Mammary epithelial cell (primary cell): Measurements from ENCODE around the gene MAPK1IP1L.

ENCODE experiments used
- EZH2 ChIP-seq: IDR thresholded peaks from 2 replicates; pipeline ENCODE4 v1.6.1; 2012; ENCODE audit warnings: low read length, inconsistent platforms, borderline replicate concordance
- TF ChIP-seq, protein P1 (sequence below), 2 donors: IDR thresholded peaks in 1 of 2; conservative IDR thresholded peaks in 1 of 2; 2 replicates each; pipeline ENCODE4 v1.5.1; 2011 to 2012; ENCODE audit warnings: inconsistent platforms in 2 of 2, low read length in 2 of 2, mild to moderate bottlenecking in 2 of 2, control low read depth in 1 of 2, low read depth in 1 of 2; ENCODE audit not compliant: insufficient read depth in 1 of 2; ENCODE audit errors: extremely low read depth in 1 of 2

DNA sequence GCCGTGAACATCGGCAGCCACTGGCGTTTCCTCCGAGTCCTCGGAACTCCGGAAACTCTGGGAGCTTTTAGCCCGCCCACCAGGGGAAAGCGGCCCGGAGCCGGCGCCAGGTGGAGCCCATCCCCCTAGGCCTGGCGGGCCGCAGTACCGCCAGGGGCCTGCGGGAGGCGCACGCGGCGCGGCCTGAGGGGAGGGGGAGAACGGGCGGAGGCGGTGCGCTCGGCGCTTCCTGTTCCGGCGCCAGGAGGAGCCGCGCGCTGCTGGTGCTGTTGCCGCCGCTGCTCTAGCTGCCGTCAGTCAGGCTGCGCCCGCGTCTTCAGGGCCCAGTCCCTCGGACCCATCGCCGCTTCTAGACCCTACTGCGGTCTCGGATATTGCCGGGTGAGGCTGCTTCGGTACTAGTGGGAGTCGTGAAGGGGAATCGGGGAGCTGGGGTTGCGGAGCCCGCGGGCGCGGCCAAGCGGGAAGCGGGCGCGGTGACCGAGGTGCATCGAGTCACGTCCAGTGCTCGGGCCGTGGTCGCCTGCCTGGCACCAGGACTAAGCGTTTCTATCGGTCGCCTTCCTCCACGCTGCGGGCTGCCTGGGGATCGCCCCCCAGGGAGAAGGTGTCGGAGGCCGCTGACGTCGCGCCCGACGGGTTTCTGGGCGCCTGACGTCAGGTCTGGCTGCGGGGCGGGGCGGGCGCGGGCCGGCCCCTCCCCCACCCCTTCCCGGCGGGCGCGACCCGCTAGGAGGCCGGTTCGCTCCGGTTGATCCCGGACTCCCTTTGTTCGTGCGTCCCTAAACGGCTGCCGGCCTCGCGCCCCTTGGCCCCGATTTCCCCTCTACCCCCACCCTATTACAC is at the start of gene MAPK1IP1L:
- TF ChIP-seq, protein P1, sequence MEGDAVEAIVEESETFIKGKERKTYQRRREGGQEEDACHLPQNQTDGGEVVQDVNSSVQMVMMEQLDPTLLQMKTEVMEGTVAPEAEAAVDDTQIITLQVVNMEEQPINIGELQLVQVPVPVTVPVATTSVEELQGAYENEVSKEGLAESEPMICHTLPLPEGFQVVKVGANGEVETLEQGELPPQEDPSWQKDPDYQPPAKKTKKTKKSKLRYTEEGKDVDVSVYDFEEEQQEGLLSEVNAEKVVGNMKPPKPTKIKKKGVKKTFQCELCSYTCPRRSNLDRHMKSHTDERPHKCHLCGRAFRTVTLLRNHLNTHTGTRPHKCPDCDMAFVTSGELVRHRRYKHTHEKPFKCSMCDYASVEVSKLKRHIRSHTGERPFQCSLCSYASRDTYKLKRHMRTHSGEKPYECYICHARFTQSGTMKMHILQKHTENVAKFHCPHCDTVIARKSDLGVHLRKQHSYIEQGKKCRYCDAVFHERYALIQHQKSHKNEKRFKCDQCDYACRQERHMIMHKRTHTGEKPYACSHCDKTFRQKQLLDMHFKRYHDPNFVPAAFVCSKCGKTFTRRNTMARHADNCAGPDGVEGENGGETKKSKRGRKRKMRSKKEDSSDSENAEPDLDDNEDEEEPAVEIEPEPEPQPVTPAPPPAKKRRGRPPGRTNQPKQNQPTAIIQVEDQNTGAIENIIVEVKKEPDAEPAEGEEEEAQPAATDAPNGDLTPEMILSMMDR (conservative IDR thresholded peaks at IDR 0.05 in 1 of 2, IDR thresholded peaks at IDR 0.05 in 1 of 2; ENCODE audit: extremely low read depth in 1 of 2, insufficient read depth in 1 of 2, low read depth in 1 of 2, low read length in 2 of 2): peak; percentile 87 to 96
- no peak for TF ChIP-seq EZH2
